HG03097 (cell line): ENCODE measurements around the gene TM4SF1.
"Not testable (repeated sequence)": the region's sequence is repeated elsewhere in the genome, so short reads cannot be mapped to it uniquely, and the experiment has no call there.

Source experiments
- ATAC-seq: cut with Tn5 transposase; IDR thresholded peaks from one replicate; pipeline ENCODE4 v1.9.1; 2021; ENCODE audit not compliant: unreplicated experiment, low FRiP score

The TM4SF1 gene

DNA sequence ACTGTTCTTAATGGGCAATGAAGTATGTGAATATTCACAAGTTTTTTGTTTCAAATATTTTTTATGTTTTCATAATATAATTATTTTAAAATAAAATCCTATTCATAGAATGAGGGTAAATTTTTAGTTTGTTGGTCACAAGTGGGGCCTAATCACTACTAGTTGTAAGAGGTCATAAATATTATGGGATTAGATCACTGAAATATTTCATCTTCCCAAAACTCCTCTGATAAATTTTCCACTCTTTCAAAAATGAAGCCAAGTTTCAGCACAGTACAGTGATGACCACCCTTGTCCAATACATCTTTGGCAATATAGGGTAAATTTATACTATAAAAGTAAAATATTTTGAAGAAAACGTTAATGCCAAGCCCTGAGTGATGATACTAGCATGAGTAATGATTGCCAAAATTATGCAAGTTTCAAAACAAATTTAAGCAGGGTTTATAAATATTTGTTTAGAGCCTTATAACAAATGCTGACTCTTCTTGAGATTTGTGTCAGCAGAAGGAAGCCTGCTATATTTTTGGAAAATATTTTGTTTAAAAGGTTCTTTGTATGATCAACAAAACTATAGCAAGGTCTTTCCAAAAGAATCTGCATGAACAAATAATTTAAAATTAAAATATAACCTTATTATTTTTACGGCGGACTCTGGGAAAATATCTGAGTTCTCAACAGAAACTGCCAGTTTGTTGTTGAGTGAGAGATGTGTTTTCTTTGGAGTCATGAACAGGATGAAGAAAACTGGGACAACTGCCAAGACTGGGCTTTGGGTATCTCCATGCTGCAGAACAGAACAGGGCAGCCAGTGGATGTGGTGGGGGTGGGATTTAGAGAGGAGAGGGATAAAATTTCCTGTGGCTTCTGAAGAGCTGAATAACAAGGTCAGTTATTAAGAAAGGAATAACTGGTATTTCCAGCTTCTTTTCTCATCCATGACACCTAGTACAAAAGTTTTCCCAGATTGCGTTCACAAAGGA lies 17.9 kb upstream of the TM4SF1 start:
- no peak for ATAC-seq

- peak; percentile 76 for ATAC-seq
Measured at GRCh38 chr3:149393345-149394160, 16.1 kb upstream of the TM4SF1 start.

- no peak for ATAC-seq
Measured at GRCh38 chr3:149391960-149392359, 14.5 kb upstream of the TM4SF1 start.

- no peak for ATAC-seq
Measured at GRCh38 chr3:149390772-149391212, 13.3 kb upstream of the TM4SF1 start.

GRCh38 chr3:149390294-149390693 lies 12.8 kb upstream of the TM4SF1 start:
- no peak for ATAC-seq

DNA sequence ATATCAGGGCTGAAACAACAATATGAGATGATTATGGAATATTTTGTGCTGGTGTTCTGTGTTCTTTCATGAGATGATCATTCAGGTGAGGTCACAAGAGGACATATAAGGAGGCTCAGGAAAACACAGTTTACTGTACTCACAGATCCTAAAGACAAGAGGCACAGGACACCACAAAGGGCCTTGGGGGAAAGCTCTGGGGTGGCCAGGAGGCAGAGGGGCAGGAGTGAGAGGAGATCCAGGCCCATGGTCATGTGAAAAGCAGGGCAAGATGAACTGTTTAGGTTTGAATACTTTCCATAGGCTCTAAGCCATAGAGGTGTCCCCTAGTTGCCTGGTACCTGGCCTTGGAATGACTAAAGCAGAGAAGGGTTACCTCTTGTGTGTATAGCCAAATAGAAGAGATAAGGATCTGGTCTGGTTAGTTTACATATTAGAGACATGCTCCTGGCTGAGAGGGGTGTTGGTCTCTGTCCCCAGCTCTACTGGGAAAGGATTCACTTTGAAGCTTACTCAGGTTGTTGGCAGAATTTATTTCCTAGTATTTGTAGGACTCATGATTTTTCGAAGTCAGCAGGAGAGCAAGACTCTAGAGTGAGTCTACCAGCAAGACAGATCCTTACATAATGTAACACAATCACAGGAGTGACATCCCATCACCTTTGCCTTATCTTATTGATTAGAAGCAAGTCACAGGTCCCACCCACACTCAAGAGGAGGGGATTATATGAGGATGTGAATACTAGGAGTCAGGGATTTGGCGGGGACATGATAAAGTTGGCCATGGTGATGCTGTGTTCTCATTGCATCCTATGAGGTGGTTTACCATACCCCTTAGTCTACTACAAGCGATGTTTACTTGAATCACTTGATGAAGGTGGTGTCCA lies 11.3 kb upstream of the TM4SF1 start:
- ATAC-seq: no peak

DNA sequence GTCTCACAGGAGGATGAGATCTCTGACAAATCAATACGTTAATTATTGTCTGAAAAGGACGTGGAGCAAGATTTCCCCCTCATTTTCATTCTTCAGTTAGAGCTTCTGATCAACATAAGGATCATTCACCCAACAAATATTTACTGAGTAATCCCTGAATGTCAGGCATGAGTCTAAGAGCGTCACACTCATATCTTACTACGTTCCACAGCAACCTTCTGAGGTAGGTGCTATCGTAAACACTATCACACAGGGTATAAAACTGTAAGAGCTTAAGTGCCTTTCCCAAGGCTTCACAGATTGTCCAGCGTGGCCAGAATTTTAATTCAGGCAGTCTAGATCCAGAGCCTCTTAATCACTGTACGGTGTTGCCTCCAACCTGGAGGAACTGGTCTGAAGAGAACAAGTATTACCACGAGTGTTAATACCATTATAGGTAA lies 10.6 kb upstream of the TM4SF1 start:
- ATAC-seq: no peak

DNA sequence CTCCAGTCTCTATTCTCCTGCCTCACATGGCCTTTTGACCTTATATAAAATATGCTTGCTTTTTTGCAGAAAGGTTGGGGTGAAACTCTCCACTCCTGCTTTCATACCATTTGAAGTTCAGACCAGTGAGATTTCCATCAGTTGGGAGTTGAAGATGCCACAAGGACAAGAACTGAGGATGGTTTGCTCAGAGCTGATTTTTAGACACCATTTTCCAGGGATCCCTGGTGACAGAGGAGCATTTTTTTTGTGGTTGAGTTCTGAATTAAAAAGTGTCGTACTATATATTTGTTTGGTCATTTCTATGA lies 8.8 kb upstream of the TM4SF1 start:
- no peak for ATAC-seq

DNA sequence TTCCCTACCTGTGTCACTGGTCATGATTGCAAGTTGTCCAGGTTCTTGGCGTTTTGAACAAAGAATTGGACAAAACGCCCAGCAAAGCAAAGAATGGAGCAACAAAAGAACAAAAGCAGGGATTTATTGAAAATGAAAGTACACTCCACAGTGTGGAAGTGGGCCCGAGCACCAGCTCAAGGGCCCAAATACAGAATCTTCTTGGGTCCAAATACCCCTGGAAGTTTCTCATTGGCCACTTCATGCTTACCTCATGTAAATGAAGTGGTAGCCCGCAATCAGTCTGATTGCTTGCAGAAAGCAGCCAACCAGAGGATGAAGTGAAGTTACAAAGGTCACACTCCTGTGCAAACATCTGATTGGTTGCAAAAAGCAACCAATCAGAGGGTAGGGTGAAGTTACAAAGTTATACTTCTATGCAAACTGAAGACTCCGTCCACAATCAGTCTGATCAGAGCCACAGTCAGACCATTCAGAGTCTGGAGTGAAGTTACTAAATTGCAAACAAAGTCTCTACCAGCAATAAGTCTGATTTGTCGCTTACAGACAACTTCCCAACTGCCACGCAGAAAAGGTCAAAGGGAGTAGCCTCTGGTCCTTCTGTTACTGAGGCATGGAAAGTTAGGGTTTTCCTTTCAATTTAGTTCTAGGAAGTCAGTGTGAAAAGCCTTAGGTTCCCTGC lies 8.3 kb upstream of the TM4SF1 start:
- ATAC-seq: no peak

- no peak for ATAC-seq
Measured at GRCh38 chr3:149384911-149385321, 7.5 kb upstream of the TM4SF1 start.

GRCh38 chr3:149384167-149384566 lies 6.7 kb upstream of the TM4SF1 start:
- no peak for ATAC-seq

GRCh38 chr3:149383703-149384102 lies 6.3 kb upstream of the TM4SF1 start:
- ATAC-seq: no peak

GRCh38 chr3:149382518-149382917 lies 5.1 kb upstream of the TM4SF1 start:
- ATAC-seq: no peak

DNA sequence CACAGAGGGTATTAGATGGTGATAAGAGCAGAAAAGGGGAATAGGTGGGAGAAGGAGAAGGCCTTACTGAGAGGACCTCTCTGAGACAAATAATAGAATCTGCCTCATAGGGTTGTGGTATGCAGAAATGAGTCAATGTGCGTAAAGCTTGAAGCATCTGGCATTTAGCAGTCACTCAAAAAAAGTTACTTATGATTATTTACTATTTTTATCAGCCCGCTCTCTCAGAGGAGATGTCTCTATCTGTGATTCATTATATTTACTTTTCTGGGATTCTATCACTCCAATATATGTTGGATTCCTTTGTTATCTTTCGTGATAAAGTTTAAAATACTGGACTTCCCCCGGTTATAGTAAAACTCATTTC lies 4.6 kb upstream of the TM4SF1 start:
- no peak for ATAC-seq

DNA sequence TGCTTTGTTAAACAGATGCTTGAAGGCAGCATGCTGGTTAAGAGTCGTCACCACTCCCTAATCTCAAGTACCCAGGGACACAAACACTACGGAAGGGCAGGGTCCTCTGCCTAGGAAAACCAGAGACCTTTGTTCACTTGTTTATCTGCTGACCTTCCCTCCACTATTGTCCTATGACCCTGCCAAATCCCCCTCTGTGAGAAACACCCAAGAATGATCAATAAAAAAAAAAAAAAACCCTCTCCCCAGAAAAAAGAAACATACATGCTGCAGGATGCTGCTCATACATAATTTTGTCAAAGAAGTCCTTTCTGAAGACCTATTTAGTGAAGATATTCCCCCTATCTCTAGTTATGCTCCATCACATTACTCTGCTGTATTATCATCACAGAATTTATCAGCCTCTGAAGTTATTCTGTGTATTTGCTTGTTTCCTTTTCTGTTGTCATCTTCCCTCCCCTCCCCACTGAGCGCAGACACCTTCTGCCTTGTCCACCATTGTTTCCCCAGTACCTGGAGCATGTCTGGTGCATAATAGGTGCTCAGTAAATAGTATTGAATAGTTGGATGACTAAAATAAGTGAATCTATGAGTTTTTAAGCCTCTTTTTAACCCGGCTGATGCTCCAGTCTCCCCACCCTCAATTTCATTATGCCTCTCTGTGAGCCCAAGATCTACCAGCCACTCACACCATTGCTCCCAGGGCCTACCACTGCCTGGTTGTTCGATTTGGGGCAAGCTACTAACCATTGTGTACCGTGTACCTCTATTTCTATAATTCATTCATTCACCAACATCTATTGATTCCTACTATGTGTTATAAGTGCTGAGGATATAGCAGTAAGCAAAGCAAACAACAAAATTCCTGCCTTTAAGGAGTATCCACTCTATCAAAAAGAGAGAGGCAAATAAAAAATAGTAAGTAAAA lies 4.0 kb upstream of the TM4SF1 start:
- ATAC-seq: no peak

DNA sequence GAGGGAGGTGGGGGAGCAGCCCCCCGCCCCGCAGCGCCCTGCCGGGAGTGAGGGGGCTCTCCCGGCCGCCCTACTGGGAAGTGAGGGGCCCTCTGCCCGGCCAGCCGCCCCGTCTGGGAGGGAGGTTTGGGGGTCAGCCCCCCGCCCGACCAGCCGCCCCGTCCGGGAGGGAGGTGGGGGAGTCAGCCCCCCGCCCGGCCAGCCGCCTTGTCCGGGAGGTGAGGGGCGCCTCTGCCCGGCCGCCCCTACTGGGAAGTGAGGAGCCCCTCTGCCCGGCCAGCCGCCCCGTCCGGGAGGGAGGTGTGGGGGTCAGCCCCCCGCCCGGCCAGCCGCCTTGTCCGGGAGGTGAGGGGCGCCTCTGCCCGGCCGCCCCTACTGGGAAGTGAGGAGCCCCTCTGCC lies 2.8 kb upstream of the TM4SF1 start:
- not testable (repeated sequence) for ATAC-seq

- no peak for ATAC-seq
Measured at GRCh38 chr3:149378478-149379309, 1.2 kb upstream of the TM4SF1 start.

DNA sequence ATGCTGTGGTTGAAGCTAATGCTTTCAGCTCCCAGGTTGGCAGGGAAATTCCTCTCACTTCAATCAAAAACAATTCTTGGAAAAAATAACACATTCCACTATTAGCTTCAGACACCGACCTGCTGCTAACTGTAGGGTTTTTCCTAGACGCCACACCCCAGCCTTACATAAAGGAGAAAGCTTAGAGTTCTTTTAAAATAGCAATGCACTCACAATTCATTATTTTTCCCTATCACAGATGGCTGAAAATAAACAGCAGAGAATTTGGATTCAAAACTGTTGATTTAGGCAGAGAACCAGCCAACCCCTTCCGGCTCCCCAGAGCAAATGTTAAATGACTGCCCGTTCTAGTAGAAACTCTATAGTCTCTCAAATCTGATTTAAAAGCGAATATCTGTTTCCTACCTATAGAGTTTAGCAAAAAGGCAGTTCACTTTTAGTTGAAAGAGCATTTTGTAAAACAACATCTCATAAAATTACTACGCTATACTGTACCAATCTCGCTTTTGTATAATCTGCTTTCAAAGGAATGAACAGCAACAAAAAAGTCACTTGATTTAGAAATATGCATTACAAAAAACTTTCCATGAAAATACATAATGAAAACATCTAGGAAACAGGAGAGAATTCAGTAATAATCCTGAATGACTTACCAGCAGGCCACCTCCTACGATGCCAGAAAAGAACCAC lies 586 bp downstream of the TM4SF1 start:
- ATAC-seq: no peak
